NCI-H82 (cell line): ENCODE measurements around the gene LHPP.

Source experiments
- DNase-seq: peaks from one replicate; lab custom pipeline; 2025; lab: John Stamatoyannopoulos, UW

The LHPP gene

DNA sequence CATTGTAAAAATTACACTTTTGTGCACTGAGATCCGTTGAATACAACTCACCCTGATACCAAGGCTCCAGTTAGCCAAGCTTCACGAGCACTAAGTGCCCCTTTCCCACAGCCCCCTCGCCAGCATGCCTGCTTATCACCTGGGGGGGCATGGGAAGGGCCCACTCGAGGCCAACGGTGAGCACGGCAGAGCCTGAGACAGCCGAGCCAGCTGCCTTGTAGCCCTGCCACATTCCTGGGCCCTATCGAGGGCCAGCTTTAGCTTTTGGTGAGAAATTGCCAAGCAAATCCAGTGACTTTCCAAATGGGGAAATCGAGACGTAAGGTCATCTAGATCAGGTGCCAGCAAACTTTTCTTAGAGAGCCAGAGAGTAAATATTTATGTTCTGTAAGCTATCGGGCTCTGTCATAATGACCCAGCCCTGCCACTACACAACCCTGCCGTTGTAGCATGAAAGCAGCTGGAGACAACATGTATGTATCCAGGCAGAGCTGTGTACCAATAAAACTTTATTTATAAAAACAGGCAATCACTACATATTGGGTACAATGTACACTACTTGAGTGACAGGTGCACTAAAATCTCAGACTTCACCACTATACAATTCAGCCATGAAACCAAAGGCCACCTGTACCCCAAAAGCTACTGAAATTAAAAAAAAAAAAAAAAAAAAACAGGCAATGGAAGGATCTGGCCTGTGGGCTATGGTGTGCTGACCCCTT lies 198.9 kb downstream of the LHPP start:
- DNase-seq: no peak

DNA sequence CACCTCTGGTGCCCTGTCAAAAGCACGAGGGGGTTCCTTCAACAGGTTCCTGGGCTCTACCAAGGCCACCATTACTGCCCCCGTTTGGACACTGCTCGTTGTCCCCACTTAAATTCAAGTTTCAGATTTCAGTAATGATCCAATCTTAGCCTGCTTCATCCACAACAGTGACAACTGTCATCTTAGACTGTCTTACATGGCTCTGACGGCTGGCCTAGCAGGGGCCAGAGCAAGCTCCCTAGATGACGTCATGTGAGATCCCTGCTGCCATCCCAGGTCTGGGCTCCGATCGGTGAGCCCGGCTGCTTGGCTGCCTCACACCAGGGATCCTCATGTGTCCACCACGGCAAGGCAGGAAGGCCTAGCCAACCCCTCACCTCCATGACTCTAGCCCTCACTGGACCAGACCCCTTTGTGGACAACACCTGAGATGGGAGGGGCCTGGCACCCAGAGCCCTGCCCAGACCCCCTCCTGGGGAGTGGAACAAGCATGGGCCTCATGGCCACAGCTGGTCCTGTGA lies 200.1 kb downstream of the LHPP start:
- DNase-seq: no peak

DNA sequence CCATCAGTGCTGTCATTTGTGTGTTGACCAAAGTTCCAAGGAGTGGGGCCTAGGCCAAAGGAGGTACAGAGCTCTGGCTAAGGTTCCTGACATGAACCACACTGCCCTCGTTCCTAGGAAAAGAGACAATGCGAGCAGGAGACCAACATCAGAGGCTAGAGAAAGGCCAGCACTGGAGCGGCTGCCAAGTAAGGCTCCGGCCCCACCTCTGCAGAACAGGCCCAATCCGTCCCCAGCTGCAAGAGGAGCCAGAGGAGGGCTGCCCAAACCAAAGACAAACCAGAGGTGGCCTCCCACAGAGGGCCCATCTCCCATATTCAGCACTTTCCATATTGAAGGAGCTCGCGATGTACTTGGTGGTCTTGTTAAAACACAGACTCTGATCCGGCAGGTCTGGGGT lies 201.6 kb downstream of the LHPP start:
- no peak for DNase-seq
